IPS-11a (cell line): ENCODE results near the gene COMMD1.

Experiments
- H3K4me3 ChIP-seq: one replicate; pipeline ENCODE4 v1.5.1; 2013; ENCODE audit warnings: low read depth, low read length, control low read depth

COMMD1 gene

DNA sequence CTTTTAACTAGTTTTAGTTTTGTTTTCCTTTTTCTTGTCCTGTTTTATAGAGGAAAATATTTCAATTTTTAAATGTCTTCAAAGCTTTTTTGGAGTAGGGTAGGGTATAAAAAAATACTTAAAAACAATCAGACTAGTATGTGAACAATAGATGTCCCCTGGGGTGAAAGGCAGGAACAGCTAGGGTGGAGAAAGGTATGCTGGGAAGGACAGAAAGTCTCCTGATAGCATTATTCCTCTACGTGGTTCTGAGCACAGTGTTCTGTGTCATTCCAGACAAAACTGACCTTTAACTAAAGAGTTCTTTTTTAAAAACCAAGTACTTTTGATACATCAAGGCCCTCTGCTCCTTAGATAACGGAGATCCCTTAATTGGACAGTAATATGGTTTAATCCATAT lies 258.4 kb downstream of the COMMD1 start:
- no peak overlapping the region for H3K4me3 ChIP-seq

DNA sequence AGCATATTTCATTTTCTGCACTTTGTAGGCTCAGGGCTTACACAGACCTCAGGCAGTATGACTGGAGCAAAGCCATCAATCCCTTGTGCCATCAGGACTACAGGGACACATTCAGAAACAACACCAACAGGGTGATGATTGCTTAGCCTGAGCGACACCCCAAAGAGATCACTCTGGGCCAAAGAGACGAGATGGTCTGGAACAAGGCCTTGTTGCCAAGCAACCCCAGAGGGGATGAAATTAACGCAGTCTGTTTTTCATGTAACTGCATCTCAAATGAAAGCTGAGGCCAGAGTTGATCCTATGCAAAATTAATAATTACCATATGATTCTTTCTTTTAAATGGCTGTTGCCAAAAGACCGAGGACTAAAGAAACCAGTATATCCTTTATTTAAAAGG lies 270.3 kb downstream of the COMMD1 start:
- no peak overlapping the region for H3K4me3 ChIP-seq

DNA sequence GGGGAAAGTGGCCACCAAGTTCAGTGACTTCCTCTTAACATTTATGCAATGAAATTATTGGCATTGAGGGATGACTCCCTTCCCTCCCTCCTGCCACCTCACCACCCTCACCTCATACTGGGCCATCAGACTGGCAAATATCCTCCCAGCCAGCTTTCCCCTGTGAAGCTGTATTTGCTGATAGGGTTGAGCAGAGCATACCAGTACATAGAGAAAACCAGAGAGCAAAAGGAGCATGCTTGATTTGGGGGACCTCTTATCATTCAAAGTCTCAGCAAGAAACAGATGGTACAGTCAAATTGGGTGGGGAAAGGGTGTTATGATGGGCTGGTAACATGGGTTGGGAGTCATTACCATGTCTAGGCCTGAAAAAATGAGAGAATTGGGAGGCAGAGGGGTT lies 271.3 kb downstream of the COMMD1 start:
- H3K4me3 ChIP-seq = no peak overlapping the region

DNA sequence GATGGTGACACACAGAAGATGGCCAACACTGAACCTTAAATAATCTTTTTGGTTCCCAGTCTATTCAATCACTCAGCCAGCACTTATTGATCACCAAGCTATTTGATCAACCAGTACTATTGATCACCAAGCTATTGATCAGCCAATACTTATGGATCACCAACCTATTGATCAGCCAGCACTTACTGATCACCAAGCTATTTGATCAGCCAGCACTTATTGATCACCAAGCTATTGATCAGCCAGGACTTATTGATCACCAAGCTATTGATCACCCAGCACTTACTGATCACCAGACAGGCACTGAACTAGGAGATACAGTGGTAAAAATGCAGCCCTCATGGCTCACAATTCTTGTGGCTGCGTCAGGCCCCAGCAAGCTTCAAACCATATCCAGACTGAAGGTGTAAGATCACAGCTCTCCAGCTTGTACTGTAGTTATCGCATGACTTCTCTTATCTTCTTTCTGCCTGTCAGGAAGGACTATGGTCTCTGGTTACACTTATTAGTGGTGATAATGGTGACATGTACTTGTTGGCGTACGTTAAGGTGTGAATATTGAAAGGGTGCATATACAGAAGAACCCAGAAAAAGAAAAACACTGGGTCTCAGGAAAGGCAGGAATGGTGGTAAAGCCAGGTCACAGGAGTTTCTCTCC lies 272.0 kb downstream of the COMMD1 start:
- no peak overlapping the region for H3K4me3 ChIP-seq

DNA sequence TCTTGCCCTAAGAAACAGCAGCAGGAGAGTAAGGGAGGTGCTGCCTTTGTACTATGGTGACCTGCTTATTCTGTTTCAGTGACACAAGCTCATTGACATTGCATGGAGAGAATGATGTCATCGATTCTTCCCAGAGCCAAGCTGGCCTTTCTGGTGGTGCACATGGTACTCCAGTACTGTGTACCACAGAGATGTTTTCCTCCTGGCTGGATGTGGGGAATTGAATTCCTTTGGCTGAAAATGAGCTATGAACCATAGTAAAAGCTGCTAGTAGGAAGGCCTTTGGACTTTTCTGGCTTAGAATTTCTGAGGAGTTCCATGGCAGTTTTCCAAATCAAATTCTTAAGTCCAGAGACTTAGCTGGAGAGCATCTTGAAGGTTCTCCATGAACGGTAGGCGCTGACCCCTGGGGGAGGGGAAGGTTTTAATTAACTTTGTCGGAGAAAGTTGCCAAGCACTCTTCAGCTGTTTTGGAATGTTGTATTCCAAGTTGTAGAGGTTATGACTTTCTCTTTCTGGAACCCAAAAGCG lies 273.3 kb downstream of the COMMD1 start:
- no peak overlapping the region for H3K4me3 ChIP-seq

DNA sequence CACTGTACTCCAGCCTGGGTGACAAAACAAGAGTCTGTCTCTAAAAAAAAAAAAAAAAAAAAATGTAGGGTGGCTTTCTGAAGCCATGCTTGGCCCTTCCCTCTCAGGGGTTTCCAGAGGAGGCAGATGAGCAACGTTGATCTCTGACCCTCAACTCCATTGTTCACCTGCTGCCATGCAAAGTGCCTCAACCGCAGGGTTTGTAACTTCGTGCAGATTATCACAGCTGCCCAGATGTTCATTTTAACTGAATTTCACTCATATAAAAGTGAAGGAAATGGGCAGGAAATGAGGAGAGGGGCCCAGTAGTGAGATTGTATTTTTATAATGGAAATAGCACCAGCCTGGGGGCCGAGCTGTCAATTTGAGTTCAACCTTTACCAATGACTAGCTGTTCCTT lies 275.5 kb downstream of the COMMD1 start:
- H3K4me3 ChIP-seq = no peak overlapping the region

DNA sequence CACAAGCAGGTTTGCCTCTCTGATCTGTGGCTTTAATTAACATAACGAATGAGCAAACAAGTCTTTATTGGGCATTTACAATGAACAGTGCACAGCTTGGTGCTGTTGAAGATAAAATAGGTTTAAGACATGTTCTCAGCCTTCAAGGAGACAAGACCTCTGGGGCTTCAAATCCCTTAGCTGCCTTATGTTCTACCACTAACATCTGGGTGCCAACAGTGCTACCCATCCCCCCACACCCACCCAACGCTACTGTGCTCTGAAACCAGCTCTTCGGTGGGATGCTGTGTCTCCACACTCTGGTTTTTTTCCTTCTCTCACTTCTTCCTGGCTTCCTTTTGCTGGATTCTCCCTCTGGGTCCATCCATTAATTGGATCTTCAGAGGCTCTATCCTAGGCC lies 276.4 kb downstream of the COMMD1 start:
- no peak overlapping the region for H3K4me3 ChIP-seq

DNA sequence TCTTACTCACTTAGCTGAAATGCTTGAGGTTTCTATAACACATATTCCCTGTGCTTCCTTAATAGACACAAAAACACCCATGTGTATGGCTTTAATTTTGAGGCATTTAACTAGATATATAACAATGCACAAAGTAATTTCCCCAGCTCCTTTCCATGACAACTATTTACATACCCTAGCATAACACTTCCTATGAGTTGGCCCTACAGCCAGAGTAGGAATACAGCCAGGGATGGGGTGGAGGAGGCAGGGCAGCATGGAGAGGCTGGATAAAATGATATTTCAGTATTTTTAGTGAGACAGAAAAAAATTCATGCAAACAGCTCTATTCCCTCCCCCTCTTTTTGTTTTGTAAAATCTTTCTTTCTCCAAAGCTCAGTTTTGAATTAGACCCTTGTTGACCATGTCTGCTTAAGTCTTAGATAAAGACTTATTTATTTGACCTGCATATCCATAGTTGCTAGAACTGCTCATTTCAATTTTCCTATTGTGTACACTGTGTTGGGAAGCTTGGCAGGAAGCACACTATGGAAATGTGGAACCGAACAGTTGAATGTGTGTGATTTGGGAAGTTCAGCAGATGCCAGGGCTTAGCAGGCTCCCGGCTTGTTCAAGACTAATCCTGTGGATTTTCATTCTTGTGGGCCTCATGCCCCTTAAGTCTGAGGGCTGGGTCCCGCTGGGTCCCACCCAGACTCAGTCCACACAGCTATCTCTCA lies 279.2 kb downstream of the COMMD1 start:
- H3K4me3 ChIP-seq = no peak overlapping the region
